ENCODE data around the gene SERPING1. TPM values are rescaled to one million over a fixed set of nuclear protein-coding genes. Genes with fewer than 3 reads are reported as not detected.
A peak's percentile ranks its signal among the peaks of the same experiment; 100 is the strongest.

Gene SERPING1
- total RNA-seq, 4 donors from 2014 or later: 65.7 to 143 (median 102) TPM

DNA sequence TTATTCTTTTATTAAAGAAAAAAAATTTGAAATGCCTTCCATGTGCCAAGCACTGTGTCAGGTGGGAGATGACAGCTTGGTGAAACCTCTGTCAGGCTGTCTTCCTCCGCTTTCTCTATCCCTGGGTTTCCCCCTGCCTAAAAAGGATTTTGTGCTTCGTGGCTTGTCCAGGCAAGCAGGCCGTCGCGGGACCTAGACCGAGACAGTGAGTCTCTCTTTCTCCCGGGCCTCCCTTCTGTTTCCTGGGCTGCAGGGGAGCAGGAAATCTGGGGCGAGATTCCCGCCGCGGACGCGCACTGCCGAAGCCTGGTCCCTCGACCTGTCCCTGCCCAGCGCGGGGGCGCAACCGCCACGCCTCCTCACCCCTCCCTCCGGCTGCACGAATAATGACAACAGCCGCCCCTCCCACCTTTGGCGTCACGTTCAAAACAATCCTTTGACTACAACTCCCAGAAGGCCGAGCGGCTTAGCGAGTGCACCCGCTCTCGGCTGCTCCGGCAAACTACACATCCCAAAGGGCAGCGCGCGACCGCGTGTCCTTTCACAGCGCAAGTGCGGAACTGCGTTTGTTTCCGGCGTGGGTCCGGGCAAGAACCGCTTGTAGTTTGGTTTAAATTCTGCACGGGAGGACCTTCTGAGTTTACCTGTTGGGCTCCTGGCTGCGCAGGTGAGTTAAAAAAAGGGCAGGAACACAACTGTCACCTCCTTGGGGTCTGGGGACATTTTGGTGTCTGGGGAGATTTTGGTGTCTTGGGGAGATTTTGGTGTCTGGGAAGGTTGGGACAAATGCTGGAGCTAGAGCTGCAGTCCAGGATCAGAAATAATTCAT is 59.9 kb downstream of the SERPING1 start, which contains the start of gene CLP1:
TSS of gene CLP1 (plus strand) at position 569 of the 829 bp plus-strand sequence. CDS start 1,715 bp downstream, outside the sequence.
- WGBS, 2 donors (ENCODE audit: low coverage in 1 of 2): 1% methylated on average over 45 of the region's 45 CpGs; no CpG with 5 or more reads in 1 of the 2 donors

DNA sequence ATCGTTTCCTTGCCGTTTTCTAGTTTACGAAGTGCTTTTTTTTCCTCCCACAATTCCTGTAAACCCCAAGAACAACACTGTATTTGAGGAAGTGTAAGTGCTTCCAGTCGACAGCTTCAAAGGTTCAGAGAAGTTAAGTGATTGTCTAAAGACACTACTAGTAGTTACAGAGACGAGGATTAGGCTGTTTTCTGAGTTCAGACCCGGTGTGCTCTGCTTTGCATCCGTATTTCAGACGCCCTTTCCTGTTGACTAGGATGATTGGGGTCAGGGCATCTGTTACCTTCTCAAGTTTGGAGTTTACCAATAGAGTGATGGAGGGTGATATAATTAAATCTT is 60.5 kb downstream of the SERPING1 start:
- in situ Hi-C loops (cut with MboI; ENCODE audit: low pct_ligation_motif_present in 1 of 4, low pct_unique_long_range_greater_than_20kb in 1 of 4, low sequenced_read_pairs in 3 of 4): no loop called here
- peak overlapping the region; percentile 82 to 93 (median 90) for H3K27ac ChIP-seq

More for the DNA sequence above, 59.9 kb downstream of the SERPING1 start, which contains the start of gene CLP1:
- Histone ChIP-seq H3K36me3 (peaks cover 0 to 26% (median 6%) of the 10 kb centered on the region in 4 donors), H3K27me3 (no peaks in the 10 kb centered on the region), H3K4me1 (peaks cover 8 to 20% (median 16%) of the 10 kb centered on the region in 4 donors), H3K4me3 (peak within 1 kb of the TSS; percentile 46 to 61 (median 51)), H3K9me3 (no peaks in the 10 kb centered on the region), H3K27ac (peak within 1 kb of the TSS; percentile 82 to 93 (median 90))
- in situ Hi-C loops (cut with MboI; ENCODE audit: low pct_ligation_motif_present in 1 of 4, low pct_unique_long_range_greater_than_20kb in 1 of 4, low sequenced_read_pairs in 3 of 4) (no loop called here), intact Hi-C loops (cut with DNase I; ENCODE audit: low total_unique reads) (no loop called here)
- TF ChIP-seq POLR2A (IDR thresholded peaks at IDR 0.05) (peak; percentile 76), EP300 (IDR thresholded peaks at IDR 0.05; ENCODE audit: low read depth) (no peak), POLR2AphosphoS5 (IDR thresholded peaks at IDR 0.05) (peak; percentile 75 to 84 (median 82))
- TF ChIP-seq, protein P1, sequence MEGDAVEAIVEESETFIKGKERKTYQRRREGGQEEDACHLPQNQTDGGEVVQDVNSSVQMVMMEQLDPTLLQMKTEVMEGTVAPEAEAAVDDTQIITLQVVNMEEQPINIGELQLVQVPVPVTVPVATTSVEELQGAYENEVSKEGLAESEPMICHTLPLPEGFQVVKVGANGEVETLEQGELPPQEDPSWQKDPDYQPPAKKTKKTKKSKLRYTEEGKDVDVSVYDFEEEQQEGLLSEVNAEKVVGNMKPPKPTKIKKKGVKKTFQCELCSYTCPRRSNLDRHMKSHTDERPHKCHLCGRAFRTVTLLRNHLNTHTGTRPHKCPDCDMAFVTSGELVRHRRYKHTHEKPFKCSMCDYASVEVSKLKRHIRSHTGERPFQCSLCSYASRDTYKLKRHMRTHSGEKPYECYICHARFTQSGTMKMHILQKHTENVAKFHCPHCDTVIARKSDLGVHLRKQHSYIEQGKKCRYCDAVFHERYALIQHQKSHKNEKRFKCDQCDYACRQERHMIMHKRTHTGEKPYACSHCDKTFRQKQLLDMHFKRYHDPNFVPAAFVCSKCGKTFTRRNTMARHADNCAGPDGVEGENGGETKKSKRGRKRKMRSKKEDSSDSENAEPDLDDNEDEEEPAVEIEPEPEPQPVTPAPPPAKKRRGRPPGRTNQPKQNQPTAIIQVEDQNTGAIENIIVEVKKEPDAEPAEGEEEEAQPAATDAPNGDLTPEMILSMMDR (IDR thresholded peaks at IDR 0.05): no peak
- peak; percentile 100 for DNase-seq

DNA sequence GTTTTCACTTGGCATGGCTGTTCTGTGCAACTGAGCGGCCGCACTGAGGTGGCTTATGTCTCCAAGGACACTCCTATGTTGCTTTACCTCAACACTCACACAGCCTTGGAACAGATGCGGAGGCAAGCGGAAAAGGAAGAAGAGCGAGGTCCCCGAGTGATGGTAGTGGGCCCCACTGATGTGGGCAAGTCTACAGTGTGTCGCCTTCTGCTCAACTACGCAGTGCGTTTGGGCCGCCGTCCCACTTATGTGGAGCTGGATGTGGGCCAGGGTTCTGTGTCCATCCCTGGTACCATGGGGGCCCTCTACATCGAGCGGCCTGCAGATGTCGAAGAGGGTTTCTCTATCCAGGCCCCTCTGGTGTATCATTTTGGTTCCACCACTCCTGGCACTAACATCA is 62.2 kb downstream of the SERPING1 start:
- Histone ChIP-seq H3K27ac (no peak overlapping the region), H3K27me3 (no peaks in the 10 kb centered on the region), H3K4me3 (no peak overlapping the region), H3K36me3 (peaks cover 0 to 28% (median 6%) of the 10 kb centered on the region in 4 donors), H3K4me1 (peaks cover 8 to 20% (median 16%) of the 10 kb centered on the region in 4 donors), H3K9me3 (no peaks in the 10 kb centered on the region)
- WGBS, 2 donors (ENCODE audit: low coverage in 1 of 2): 93% methylated on average over 14 of the region's 14 CpGs; no CpG with 5 or more reads in 1 of the 2 donors
- DNase-seq: no peak
- in situ Hi-C loops (cut with MboI; ENCODE audit: low pct_ligation_motif_present in 1 of 4, low pct_unique_long_range_greater_than_20kb in 1 of 4, low sequenced_read_pairs in 3 of 4) (no loop called here), intact Hi-C loops (cut with DNase I; ENCODE audit: low total_unique reads) (loop anchor here (10.0 kb wide), 1 partner anchor 335 kb away; the partner anchor contains the start of gene TNKS1BP1)
- TF ChIP-seq POLR2A (IDR thresholded peaks at IDR 0.05) (no peak), POLR2AphosphoS5 (IDR thresholded peaks at IDR 0.05) (no peak), EP300 (IDR thresholded peaks at IDR 0.05; ENCODE audit: low read depth) (no peak)
- TF ChIP-seq, protein P1 (IDR thresholded peaks at IDR 0.05): no peak

More for the DNA sequence above, 60.5 kb downstream of the SERPING1 start:
- no peaks in the 10 kb centered on the region for H3K27me3 ChIP-seq
- H3K9me3 ChIP-seq: no peaks in the 10 kb centered on the region
- TF ChIP-seq POLR2AphosphoS5 (IDR thresholded peaks at IDR 0.05): no peak
- TF ChIP-seq POLR2A (IDR thresholded peaks at IDR 0.05): no peak
- TF ChIP-seq, protein P1 (IDR thresholded peaks at IDR 0.05): no peak
- no peak for TF ChIP-seq EP300 (IDR thresholded peaks at IDR 0.05; ENCODE audit: low read depth)
- peak overlapping the region; percentile 46 to 61 (median 51) for H3K4me3 ChIP-seq
- DNase-seq: no peak
- intact Hi-C loops (cut with DNase I; ENCODE audit: low total_unique reads): no loop called here
- 0% methylated on average over 4 to 8 of the region's 8 CpGs for WGBS, 2 donors (ENCODE audit: low coverage in 1 of 2)
- peaks cover 0 to 28% (median 6%) of the 10 kb centered on the region in 4 donors for H3K36me3 ChIP-seq
- peaks cover 8 to 20% (median 16%) of the 10 kb centered on the region in 4 donors for H3K4me1 ChIP-seq

DNA sequence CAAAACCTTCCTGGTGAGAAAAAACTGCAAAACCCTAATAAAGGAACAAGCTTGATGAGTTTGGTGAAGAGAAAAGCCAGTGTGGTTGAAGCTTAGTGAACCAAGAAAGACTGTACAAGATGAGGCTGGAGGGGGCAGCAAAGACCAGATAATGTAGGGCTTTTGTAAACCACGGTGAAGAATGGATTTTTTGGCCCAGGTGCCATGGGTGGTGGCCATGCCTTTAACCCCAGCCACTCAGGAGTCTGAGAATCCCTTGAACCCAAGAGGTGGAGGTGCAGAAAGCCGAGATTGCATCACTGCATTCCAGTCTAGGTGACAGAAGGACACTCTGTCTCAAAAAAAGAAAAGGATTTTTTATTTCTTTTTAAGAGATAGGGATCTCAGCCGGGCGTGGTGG is 65.4 kb downstream of the SERPING1 start:
- TF ChIP-seq, protein P1 (IDR thresholded peaks at IDR 0.05): no peak
- TF ChIP-seq POLR2AphosphoS5 (IDR thresholded peaks at IDR 0.05) (no peak), POLR2A (IDR thresholded peaks at IDR 0.05) (no peak), EP300 (IDR thresholded peaks at IDR 0.05; ENCODE audit: low read depth) (no peak)
- Histone ChIP-seq H3K4me1 (peaks cover 8 to 20% (median 16%) of the 10 kb centered on the region in 4 donors), H3K4me3 (no peak overlapping the region), H3K36me3 (peaks cover 0 to 28% (median 6%) of the 10 kb centered on the region in 4 donors), H3K27ac (no peak overlapping the region), H3K9me3 (no peaks in the 10 kb centered on the region), H3K27me3 (no peaks in the 10 kb centered on the region)
- in situ Hi-C loops (cut with MboI; ENCODE audit: low pct_ligation_motif_present in 1 of 4, low pct_unique_long_range_greater_than_20kb in 1 of 4, low sequenced_read_pairs in 3 of 4) (no loop called here), intact Hi-C loops (cut with DNase I; ENCODE audit: low total_unique reads) (loop anchor here (10.0 kb wide), 1 partner anchor 338 kb away; the partner anchor contains the start of gene TNKS1BP1)
- 68 to 75% methylated on average over 4 of the region's 4 CpGs for WGBS, 2 donors (ENCODE audit: low coverage in 1 of 2)
- no peak for DNase-seq
